ENCODE data around the gene TAPT1.

- no peak for TF ChIP-seq CTCF (IDR thresholded peaks at IDR 0.05; ENCODE audit: low read length)
- no peak for TF ChIP-seq EZH2 (IDR thresholded peaks at IDR 0.05; ENCODE audit: borderline replicate concordance, low read length)
Observed at GRCh38 chr4:16222957-16223527, 3.2 kb downstream of the TAPT1 start.

All from OCI-LY1 (cell line).